Measurements from ENCODE around the gene ANG.
"Not testable (repeated sequence)": the region's sequence is repeated elsewhere in the genome, so short reads cannot be mapped to it uniquely, and the experiment has no call there.

Gene ANG

GRCh38 chr14:20688167-20688839 is at the start of gene ANG:
Gene ANG, plus strand, starts transcription at chr14:20688764. Its CDS starts 4,801 bp downstream, at chr14:20693565.
- DNase-seq, result no peak

GRCh38 chr14:20641591-20641990 is 47.0 kb upstream of the ANG start, which contains the start of gene OR6S1:
Gene OR6S1, minus strand, starts transcription at chr14:20641691. Its CDS starts 0 bp downstream, at chr14:20641691.
- DNase-seq, result no peak

- no peak for DNase-seq
Measured at GRCh38 chr14:20642182-20642581, 46.4 kb upstream of the ANG start.

- DNase-seq, result not testable (repeated sequence)
Measured at GRCh38 chr14:20642755-20643154, 45.8 kb upstream of the ANG start.

- no peak for DNase-seq
Measured at GRCh38 chr14:20644520-20644919, 44.0 kb upstream of the ANG start.

GRCh38 chr14:20645481-20645880 is 43.1 kb upstream of the ANG start:
- no peak for DNase-seq

- DNase-seq, result peak; percentile 40 to 50
Measured at GRCh38 chr14:20652996-20653975, 35.3 kb upstream of the ANG start.

GRCh38 chr14:20655851-20656250 is 32.7 kb upstream of the ANG start:
- DNase-seq, result no peak

- DNase-seq, result no peak
Measured at GRCh38 chr14:20656274-20656673, 32.3 kb upstream of the ANG start.

- DNase-seq, result peak; percentile 28 to 34
Measured at GRCh38 chr14:20657216-20658211, 31.1 kb upstream of the ANG start.

- DNase-seq, result no peak
Measured at GRCh38 chr14:20658246-20658645, 30.3 kb upstream of the ANG start.

GRCh38 chr14:20659336-20659735 is 29.2 kb upstream of the ANG start:
- no peak for DNase-seq

GRCh38 chr14:20659813-20660395 is 28.7 kb upstream of the ANG start:
- no peak for DNase-seq

- DNase-seq, result no peak
Measured at GRCh38 chr14:20661197-20661596, 27.4 kb upstream of the ANG start.

- DNase-seq, result peak; percentile 88 to 89
Measured at GRCh38 chr14:20662968-20663732, 25.4 kb upstream of the ANG start.

- not testable (repeated sequence) for DNase-seq
Measured at GRCh38 chr14:20666400-20666961, 22.1 kb upstream of the ANG start.

GRCh38 chr14:20667957-20668356 is 20.6 kb upstream of the ANG start:
- peak in 1 of 2 donors; percentile 32 for DNase-seq

GRCh38 chr14:20668969-20669368 is 19.6 kb upstream of the ANG start:
- DNase-seq, result no peak

- no peak for DNase-seq
Measured at GRCh38 chr14:20671597-20672283, 16.8 kb upstream of the ANG start.

GRCh38 chr14:20675669-20676068 is 12.9 kb upstream of the ANG start:
- no peak for DNase-seq

Measured in CD4-positive, alpha-beta T cell treated with Interleukin-1 beta for 1 hour (primary cell).